NCI-H345 treated with DMSO at 0.1 percent for 48 hours (cell line): ENCODE measurements around the gene DYRK1A.

Experiments
- DNase-seq: peaks from one replicate; lab custom pipeline; 2025; ENCODE audit not compliant: unreplicated experiment; lab: John Stamatoyannopoulos, UW

DYRK1A gene

DNA sequence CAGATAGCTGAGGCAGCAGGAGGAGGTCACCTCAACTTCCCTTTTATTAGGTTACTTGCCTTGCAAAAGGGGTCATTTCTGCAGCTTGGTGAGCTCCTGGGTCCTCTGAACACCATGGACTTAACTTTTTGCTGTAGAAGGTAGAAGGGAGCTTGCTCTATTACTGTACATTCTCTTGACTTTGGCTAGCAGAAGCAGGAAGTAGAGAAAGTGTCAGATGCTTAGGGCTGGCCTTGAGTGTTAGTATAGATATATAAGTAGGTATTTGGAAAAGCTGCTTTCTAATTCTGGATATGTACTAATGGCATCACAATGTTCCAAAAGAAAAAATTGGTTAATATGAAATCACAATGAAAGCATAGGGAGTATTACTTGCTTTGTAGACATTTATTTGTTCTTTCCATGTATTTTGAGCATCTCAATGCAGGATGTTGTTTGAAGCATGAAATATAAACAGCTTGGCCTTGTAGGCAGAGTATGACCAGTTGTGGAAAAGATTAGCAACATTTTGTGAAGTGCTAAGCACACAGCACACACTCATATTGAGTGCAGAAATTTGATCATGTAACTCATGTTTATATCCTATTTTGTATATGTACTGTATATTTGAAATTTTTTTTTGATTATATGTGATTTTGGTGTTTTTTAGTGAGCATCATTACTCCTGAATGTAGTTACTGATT, 108.8 kb downstream of the DYRK1A start:
- no peak for DNase-seq

DNA sequence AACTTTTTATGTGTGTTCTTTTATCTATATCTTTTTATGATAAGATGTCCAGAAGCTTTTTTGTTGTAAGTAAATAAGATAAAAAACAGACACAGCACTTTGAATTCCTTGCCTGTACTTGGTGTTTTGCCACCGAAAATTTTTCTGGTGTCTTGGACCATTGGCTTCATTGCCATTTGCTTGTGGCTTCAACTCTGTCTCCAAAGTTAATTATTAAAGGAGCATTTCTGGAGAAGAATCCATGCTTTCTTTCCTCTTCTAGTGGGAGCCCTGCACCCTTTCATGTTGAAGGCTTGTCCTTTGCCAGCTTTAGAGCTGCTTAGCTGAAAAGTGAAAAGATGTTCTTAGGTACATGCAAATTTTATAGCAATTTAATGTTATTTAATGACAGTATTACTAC, 112.2 kb downstream of the DYRK1A start:
- no peak for DNase-seq

DNA sequence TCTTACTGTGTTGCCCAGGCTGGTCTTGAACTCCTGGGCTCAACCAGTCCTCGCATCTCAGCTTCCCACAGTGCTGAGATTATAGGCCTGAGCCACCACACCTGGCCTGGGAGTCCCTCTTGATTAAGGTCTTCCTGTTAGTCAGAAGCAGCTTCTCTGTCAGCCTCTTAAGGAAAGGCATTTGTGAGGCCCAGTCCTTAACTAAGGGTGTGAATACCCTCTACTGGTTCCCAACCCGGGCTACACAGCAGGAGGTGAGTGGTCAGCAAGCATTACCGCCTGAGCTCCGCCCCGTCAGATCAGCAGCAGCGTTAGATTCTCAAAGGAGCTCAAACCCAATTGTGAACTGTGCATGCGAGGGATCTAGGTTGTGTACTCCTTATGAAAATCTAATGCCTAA, 117.2 kb downstream of the DYRK1A start:
- DNase-seq = no peak

DNA sequence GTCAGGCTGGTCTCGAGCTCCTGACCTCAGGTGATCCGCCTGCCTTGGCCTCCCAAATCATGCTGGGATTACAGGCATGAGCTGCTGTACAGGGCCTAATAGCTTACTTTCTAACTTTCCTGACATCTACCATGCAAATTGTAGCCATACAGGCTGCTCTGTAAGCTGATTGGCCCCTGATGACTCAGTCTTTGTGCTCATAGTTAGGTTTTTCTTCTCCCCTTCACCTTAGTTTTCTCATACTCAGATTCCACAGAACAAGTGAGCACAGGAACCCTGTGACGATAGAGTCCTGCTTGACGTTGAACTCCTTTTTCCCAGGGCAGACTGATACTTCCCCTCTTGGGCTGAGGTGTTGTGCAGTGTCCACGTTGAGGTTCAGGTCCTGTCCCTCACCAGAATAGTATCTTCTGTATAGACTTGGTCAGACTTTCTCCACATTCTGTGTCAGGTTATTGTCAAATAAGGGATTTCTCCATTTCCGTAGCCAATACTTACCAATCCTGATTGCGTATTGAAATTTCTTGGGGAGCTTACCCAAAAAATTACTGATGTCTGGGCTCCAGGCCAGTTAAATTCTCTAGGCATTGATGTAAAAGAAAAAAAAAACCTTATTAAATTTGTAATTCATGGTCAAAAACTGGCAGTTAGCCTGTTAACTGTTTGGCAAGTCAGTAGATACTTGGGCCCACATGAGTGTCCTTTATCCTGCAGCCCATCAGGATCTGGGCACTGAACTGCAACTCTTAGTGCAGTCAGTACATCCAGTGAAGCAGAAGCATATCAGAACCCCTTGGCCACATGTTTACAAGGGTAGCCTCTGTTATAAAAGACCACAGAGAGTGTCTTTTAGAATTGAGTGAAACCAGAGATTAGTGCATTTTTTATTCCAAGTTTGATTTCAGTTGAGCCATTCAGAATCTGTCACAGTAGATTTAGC, 118.2 kb downstream of the DYRK1A start:
- no peak for DNase-seq

DNA sequence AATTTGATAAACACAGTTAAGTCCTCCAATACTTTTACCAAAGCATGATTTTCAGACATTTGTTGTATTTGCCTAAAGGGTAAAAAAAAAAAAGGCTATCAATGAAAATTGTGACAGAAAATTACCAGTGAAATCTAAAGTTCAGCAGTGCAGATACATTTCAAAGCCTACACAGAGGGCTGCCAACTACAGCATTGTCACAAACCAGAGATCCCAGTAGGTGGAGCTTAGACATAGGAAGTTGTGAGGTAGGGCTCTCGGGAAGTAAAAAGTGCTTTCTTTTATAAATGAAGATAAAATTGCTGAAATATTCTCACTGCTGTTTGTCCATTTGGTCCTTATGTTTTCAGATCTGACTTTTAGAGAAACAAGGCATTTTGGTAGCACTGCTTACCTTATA, 123.0 kb downstream of the DYRK1A start:
- no peak for DNase-seq

DNA sequence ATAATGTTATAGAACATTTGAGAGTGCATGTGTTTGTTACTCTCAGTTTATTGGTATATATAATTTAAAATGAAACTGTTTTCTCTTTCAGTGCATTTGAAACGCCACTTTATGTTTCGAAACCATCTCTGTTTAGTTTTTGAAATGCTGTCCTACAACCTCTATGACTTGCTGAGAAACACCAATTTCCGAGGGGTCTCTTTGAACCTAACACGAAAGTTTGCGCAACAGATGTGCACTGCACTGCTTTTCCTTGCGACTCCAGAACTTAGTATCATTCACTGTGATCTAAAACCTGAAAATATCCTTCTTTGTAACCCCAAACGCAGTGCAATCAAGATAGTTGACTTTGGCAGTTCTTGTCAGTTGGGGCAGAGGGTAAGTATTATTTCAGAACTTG, 123.5 kb downstream of the DYRK1A start:
- DNase-seq = no peak

DNA sequence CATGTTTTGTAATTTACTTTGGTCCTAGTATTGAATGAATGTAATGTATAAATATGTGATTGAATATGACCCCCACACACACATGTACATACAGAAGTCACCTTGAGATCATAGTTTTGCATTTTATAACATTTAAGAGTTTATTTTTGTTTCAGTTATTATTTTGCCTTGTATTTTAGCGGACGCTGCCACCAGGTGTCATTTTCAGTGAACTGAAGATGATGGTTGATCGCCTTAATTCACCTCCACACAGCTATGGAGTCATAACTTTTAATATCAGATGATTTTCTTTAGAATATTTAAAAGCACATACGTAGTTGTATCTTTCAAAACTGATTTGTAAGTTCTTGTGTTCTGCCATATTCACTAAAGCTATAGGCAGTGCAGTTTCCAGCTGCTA, 130.4 kb downstream of the DYRK1A start:
- no peak for DNase-seq

DNA sequence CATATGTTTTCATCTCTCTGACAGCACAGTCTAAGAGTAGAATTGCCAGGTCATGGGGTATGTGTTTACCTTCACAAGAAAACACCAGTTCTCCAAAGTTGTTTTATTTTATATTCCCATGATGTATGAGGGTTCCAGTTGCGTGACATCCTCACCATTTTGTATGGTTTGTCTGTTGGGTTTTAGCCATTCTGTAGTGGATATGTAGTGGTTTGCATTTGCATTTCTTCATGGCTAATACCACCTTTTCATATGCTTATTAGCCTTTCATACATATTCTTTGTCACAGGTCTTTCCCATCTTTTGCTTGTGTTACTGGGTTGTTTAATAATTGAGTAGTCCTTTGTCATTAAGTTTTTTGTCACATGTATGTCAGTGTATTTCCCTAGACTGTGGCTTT, 132.1 kb downstream of the DYRK1A start:
- DNase-seq = no peak

DNA sequence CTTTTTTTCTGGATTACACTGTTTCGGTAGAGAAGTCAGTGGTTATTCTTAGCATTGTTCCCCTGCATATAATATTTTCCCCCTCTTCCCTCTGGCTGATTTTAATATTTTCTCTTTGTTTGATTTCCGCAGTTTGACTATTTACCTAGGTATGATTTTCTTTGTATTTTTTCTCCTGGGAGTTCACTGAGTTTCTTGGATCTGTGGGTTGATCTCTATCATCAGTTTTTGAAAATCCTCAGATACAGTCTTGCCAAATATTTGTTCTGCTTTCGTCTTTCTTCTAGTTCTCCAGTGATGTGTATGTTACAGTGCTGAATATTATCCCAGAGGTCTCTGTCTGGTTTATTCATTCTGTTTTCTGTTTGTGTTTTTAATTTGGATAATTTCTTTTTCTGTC, 136.4 kb downstream of the DYRK1A start:
- DNase-seq = no peak

DNA sequence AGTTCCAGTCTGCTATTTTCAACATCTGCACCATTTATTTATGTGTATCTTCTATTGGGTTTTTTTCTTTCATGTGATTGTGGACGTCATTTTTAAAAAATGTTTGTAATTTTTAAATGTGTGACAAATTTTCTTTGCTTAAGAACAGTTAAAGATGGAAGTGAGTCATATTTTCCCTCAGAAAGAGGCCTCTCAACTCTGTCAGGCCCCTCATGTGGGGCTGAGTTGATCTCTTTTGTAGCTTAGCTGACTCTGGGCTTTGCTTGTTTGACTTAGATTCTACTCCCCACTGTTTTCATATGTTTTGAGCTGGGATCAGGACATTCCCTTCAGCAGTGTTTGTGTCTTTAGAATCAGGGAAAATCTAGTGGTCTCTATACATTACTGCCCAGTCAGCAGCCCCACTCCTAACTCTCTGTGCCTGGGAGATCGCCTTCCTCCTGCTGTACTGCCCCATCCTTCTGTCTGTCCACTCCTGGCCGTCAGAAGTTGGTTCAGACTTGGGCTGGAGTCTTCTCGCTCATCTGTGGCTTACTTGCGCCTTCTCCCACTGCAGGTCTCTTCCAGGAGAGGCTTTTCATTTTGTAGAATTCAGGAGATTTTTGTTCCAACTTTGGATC, 137.4 kb downstream of the DYRK1A start:
- no peak for DNase-seq

DNA sequence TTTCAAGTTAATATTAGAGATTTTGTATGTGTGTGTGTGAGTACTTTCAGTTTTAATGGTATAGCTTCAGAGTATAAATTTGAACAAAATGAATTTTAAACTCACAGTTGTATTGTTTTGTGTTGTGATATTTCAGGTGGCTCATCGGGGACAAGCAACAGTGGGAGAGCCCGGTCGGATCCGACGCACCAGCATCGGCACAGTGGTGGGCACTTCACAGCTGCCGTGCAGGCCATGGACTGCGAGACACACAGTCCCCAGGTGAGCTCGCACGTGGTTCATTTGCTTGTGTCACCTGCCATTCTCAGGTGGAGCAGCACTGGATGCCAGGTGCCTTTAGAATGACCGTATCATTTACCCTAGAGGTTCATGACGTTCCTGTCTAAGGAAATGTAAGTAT, 139.4 kb downstream of the DYRK1A start:
- no peak for DNase-seq

DNA sequence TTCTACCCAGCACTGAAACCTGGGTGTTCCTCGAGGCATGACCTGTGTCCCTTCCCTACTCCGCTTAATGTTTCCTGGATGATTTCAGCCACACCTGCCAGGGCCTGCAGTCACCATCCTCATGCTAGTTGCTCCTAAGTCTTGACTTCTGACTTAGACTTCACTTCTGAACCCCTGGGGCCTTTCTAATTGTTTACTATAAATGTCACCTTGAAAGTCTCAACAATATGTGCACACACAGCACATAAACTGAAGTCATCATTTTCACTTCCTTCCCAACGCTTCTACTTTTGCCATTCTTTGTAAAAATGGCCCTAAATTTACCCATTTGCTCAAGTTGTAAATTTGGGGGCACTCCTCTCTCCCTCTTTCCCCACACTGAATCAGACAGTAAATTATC, 141.1 kb downstream of the DYRK1A start:
- DNase-seq = no peak

DNA sequence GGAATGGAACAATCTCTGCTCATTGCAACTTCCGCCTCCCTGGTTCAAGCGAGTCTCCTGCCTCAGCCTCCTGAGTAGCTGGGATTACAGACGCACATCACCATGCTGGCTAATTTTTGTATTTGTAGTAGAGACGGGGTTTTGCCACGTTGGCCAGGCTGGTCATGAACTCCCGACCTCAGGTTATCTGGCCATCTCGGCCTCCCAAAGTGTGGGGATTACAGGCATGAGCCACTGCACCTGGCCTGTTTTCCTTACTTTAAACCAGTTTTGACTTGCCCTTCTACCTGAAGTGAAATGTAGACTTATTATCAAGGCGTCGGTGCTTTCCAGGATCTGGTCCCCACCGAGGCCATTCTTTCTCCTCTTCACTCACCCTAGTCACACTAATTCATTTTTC, 141.8 kb downstream of the DYRK1A start:
- no peak for DNase-seq

DNA sequence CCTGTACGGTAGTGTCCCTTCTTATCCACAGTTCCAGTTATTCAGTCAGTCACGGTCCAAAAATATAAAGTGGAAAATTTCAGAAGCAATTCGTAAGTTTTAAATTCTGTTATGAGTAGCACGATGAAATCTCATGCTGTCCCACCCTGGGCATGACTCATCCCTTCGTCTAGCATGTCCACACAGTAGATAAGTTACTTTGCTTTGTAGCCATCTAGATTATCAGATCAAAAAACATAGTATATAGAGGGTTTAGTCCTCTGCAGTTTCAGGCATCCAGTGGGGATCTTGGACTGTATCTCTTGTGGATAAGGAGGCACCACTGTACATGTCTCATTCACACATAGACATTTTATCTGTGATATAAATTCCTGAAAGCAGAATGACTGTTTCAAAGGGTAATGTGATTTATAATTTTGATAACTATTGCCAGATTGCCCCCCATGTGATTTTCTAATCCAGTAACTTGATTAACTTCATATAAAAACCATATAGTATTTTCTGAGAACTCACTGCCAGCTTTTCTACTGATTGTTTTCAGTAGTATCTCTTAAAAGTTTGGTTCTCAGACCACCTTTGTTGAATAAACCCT, 143.3 kb downstream of the DYRK1A start:
- no peak for DNase-seq

DNA sequence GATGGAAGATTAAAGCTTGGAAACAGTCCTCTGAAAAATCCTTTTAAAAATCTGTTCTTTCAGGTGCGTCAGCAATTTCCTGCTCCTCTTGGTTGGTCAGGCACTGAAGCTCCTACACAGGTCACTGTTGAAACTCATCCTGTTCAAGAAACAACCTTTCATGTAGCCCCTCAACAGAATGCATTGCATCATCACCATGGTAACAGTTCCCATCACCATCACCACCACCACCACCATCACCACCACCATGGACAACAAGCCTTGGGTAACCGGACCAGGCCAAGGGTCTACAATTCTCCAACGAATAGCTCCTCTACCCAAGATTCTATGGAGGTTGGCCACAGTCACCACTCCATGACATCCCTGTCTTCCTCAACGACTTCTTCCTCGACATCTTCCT, 145.3 kb downstream of the DYRK1A start:
- no peak for DNase-seq

DNA sequence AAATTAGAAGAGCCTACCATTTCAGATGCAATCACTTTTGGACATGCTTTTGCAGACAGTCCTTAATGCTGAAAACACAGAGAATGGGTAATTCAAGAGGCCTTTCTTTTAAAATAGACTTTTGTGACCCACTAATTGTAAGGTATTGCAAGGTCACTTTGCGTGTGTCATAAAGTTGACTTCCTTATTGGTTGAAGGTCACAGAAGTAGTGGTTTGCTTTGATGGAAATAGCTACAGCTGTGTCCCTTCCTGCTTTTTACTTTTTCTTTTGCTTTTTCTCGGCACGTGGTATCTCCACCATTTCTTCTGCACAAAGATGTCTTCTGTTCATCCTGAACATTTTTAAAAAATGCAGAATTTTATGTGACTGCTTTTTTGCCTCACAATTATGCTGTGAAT, 146.8 kb downstream of the DYRK1A start:
- DNase-seq = no peak

DNA sequence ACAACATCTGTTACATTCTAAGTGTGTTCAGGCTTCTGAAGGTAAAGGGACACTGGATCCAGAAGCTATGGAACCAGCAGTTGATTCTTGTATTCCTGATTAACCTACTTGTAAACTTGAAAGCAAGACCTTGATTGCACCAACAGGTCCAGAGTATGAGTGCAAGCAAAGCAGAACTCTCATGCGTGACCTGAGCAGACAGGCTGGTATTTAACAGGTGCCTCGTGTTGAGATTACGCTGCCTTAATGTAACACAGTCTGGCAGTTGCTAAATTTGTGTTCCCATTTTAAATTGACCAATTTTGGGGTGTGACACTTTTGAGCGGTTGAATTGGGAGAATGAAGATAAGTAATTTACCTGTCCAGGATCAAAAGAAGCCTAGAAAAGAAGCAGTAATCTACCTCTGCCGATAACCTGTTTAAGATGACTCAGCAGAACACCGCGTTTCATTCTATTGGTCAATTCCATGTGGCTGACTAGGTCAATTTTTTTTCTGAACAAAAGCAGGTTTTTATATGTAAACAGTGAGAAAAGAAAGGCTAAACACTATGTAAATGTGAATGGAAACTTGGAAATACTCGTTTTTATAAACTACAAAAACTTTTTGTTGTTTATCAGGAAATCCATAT, 147.6 kb downstream of the DYRK1A start:
- no peak for DNase-seq

DNA sequence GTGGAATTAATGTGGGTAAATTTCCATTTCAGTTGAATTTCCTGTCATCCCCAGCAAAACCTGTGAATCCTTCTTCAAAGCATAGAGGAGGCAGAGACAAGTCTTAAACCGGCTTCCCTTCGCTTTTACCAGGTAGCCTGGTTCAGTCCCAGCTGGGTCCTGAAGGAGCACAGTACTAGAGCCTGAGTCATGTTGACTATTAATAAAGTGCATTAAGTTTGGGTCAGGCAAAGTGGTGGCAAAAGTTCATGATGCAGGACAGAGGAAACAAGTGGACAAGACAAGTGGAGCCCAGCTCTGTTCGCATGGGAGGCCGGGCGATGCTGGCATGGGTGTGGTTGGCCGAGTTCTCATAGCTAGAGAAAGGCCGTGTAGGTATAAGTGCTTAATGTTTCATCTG, 150.4 kb downstream of the DYRK1A start:
- DNase-seq = no peak

DNA sequence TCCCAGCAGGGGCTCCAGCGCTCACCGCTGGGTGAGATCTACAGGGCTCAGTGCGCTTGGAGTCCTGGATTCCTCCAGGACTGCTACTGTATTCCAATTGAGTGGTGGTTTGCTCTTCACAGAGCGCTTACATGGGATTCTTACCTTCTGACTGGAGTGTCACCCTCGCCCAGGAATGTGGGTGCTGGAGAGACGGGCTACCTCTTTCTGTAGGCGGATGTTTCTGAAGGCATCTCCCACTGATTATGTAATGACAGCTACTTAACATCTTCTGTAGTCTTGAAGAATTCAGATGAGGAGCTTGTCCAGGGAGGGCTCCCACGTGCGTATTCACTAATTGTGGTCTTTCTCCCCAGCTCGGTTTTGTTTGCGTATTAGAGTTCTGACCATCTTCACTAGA, 154.2 kb downstream of the DYRK1A start:
- no peak for DNase-seq

DNA sequence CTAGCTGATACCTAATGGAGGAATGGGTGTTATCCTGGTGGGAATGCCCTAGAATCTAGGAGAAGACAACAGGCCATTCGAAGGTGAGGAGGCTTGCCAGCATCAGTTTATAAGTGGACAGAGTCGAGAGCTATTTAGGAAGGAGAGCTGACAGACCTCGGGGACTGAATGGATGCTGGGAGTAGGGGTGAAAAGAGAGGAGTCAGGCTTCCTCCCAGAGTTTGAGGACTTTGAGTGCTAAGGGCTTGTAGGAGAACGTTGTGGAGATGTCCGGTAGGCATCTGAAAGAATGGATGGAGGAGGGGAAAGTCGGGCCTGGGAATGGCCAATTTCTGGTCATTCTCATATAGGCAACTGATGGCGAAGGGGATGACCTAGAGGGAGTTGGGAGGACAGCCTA, 155.1 kb downstream of the DYRK1A start:
- DNase-seq = no peak

DNA sequence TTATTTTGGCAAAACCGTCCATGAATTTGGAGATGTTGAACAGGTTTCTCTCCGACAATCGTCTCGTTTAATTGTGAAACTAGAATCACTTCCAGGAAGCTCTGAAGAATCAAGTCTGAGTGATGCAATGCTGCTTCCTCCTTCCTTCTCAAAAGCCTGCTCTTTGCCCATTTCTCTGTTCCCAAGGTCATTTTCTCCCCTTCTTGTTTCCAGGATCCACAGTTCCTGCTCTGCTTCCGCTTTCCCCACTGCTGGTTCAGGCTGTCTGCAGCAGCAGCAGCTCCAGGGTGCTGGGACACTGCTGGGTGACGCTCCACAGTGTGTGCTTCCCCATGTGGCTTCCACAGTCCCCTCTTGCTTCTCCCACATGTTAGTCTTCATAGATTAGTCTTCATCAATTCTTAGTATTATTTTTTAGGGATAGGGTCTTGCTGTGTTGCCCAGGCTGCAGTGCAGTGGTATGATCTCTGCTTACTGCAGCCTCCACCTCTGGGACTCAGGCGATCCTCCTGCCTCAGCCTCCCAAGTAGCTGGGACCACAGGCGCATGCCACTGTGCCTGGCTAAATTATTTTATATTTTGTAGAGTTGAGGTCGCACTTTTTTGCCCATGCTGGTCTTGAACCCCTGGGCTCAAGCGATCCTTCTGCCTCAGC, 156.2 kb downstream of the DYRK1A start:
- no peak for DNase-seq
